RWPE1 (cell line): ENCODE results near the gene CCDC88B.
A peak's percentile ranks its signal among the peaks of the same experiment; 100 is the strongest.

Experiments
- CTCF ChIA-PET: fragments of 350-600 bp; sonication (Branson Sonifier 250); formaldehyde crosslinking; extraction: SDS; loops from one replicate; lab custom pipeline; 2021; lab: Yijun Ruan, JAX
- POLR2A ChIA-PET: fragments of 400-600 bp; formaldehyde crosslinking; extraction: SDS; loops from one replicate; lab custom pipeline; 2020; ENCODE audit warnings: antibody characterized with exemption; ENCODE audit not compliant: low non-redundant PET; lab: Yijun Ruan, JAX
- DNase-seq: peaks from one replicate; pipeline ENCODE4 v3.0.0; 2012; ENCODE audit warnings: low spot score
- H3K27ac ChIP-seq: fragments of 450-650 bp; 2 replicates; pipeline ENCODE4 v1.5.1; 2017
- CTCF ChIP-seq: fragments of 450-650 bp; conservative IDR thresholded peaks from 2 replicates; pipeline ENCODE4 v1.5.1; 2017; ENCODE audit warnings: low read depth, mild to moderate bottlenecking

Gene CCDC88B

GRCh38 chr11:64378335-64378880 is 38.4 kb downstream of the CCDC88B start:
- ChIA-PET CTCF (interaction anchor here (0.6 kb wide), 1 partner anchor 27 kb away, joined by 4 read pairs; no protein-coding TSS in a partner anchor), POLR2A (no interaction called here)
- peak overlapping the region; percentile 37 for H3K27ac ChIP-seq
- TF ChIP-seq CTCF: no peak
- no peak for DNase-seq

- DNase-seq: no peak
- ChIA-PET CTCF (no interaction called here), POLR2A (no interaction called here)
- TF ChIP-seq CTCF: no peak
- peak overlapping the region; percentile 37 for H3K27ac ChIP-seq
These were observed 39.2 kb downstream of the CCDC88B start for GRCh38 chr11:64379160-64379559.

GRCh38 chr11:64379817-64380709 is 40.1 kb downstream of the CCDC88B start:
- ChIA-PET CTCF (interaction anchor here (0.7 kb wide), 1 partner anchor 73 kb away, joined by 3 read pairs; no protein-coding TSS in a partner anchor), POLR2A (no interaction called here)
- no peak for TF ChIP-seq CTCF
- H3K27ac ChIP-seq: peak overlapping the region; percentile 38
- no peak for DNase-seq

GRCh38 chr11:64381350-64381749 is 41.3 kb downstream of the CCDC88B start:
- DNase-seq: no peak
- ChIA-PET POLR2A (no interaction called here), CTCF (no interaction called here)
- TF ChIP-seq CTCF: no peak
- H3K27ac ChIP-seq: no peak overlapping the region

GRCh38 chr11:64382047-64382446 is 42.0 kb downstream of the CCDC88B start:
- ChIA-PET CTCF (no interaction called here), POLR2A (no interaction called here)
- DNase-seq: no peak
- no peak for TF ChIP-seq CTCF
- H3K27ac ChIP-seq: no peak overlapping the region

- ChIA-PET POLR2A (no interaction called here), CTCF (no interaction called here)
- no peak overlapping the region for H3K27ac ChIP-seq
- TF ChIP-seq CTCF: no peak
- no peak for DNase-seq
These were observed 42.6 kb downstream of the CCDC88B start for GRCh38 chr11:64382586-64382985.
